GM10248 (cell line): Measurements from ENCODE around the gene TMEM30B.

Experiments used
- CTCF ChIA-PET: fragments of 300-600 bp; sonication (Branson Sonifier 250); formaldehyde crosslinking; extraction: SDS; loops from one replicate; lab custom pipeline; 2021; ENCODE audit warnings: antibody characterized with exemption; lab: Yijun Ruan, JAX
- POLR2A ChIA-PET: fragments of 350-650 bp; sonication (Branson Sonifier 250); formaldehyde crosslinking; extraction: SDS; loops from one replicate; lab custom pipeline; 2020; ENCODE audit warnings: antibody characterized with exemption; lab: Yijun Ruan, JAX
- DNase-seq: peaks from one replicate; pipeline ENCODE4 v3.0.0; 2012; ENCODE audit errors: extremely low spot score
- TF ChIP-seq, protein P1 (sequence below): IDR thresholded peaks from 2 replicates; pipeline ENCODE4 v1.5.1; 2012; ENCODE audit warnings: mild to moderate bottlenecking, low read depth; ENCODE audit errors: extremely low read depth, missing control alignments, control extremely low read depth

TMEM30B gene

GRCh38 chr14:61280526-61281185, 482 bp downstream of the TMEM30B start:
- CTCF ChIA-PET: interaction anchor here (0.9 to 4.4 kb wide), 6 partner anchors 8 to 556 kb away, joined by 3 to 11 read pairs (median 4); no protein-coding TSS in a partner anchor
- peak; percentile 46 for DNase-seq
- TF ChIP-seq, protein P1, sequence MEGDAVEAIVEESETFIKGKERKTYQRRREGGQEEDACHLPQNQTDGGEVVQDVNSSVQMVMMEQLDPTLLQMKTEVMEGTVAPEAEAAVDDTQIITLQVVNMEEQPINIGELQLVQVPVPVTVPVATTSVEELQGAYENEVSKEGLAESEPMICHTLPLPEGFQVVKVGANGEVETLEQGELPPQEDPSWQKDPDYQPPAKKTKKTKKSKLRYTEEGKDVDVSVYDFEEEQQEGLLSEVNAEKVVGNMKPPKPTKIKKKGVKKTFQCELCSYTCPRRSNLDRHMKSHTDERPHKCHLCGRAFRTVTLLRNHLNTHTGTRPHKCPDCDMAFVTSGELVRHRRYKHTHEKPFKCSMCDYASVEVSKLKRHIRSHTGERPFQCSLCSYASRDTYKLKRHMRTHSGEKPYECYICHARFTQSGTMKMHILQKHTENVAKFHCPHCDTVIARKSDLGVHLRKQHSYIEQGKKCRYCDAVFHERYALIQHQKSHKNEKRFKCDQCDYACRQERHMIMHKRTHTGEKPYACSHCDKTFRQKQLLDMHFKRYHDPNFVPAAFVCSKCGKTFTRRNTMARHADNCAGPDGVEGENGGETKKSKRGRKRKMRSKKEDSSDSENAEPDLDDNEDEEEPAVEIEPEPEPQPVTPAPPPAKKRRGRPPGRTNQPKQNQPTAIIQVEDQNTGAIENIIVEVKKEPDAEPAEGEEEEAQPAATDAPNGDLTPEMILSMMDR: peak; percentile 1
- POLR2A ChIA-PET: no interaction called here

DNA sequence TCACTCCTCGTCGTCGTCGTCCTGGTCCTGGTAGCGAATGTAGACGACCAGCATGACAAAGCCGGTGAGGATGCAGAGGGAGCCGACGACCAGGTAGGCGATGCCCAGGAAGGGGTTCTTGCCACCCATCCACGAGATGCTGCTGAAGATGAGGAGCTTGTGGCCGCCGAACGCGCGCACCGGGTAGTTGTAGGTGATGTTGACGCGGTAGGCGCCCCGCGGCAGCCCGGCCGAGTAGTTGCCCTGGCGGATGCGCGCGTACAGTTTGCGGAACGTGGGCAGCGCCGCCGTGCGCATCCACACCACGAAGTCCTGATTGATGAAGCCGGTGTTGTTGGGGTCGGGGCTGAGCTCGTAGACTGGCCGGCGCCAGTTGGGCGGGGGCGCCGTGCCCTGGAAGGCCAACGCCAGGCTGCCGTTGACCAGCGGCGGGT, 1.0 kb downstream of the TMEM30B start:
- ChIA-PET CTCF (interaction anchor here (0.9 to 4.4 kb wide), 6 partner anchors 9 to 557 kb away, joined by 3 to 11 read pairs (median 4); no protein-coding TSS in a partner anchor), POLR2A (no interaction called here)
- TF ChIP-seq, protein P1: no peak
- no peak for DNase-seq

- POLR2A ChIA-PET: no interaction called here
- DNase-seq: no peak
- CTCF ChIA-PET: interaction anchor here (1.4 kb wide), 1 partner anchor 10 kb away, joined by 5 read pairs; no protein-coding TSS in a partner anchor
- TF ChIP-seq, protein P1: no peak
These were observed 2.1 kb downstream of the TMEM30B start for GRCh38 chr14:61279082-61279481.

DNA sequence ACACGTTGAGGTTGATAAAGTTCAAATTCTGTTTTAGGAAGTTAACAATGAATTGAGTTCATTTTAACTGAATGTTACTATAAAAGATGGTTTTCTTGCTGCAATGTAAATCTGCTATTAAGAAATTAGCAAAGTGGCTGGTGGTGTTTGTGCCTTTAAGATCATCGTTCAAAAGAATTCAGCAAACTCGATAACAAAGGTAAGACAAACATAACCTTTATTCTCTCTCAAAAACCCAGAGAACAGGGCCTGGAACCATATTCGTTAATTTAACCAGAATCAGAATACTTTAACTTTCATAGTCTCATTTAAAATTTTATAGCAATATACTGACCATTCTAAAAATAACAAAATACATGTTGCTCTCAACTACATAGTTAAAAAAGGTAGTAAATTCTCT, 3.4 kb downstream of the TMEM30B start:
- TF ChIP-seq, protein P1: no peak
- no peak for DNase-seq
- ChIA-PET POLR2A (no interaction called here), CTCF (interaction anchor here (1.0 to 1.4 kb wide), 3 partner anchors 8 to 236 kb away, joined by 3 to 5 read pairs (median 4); no protein-coding TSS in a partner anchor)

DNA sequence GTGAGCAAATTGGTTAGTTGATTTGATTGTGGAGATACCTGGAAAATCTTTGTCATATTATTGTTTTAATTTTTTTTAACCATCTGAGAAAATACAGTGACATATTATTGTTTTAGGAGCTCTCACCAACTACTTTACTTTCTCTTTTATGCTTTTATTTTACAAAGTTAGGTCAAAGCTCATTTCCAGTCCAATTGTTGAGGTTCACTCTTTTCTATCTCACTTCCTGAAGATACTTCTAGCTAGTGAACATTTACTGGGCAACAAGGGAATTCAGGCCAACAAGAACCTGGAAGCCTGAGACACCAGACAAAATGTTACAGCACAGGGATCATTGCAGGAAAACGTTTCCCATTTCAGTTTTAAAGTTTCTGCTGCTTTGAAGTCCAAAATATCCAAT, 3.9 kb downstream of the TMEM30B start:
- no peak for DNase-seq
- POLR2A ChIA-PET: no interaction called here
- TF ChIP-seq, protein P1: no peak
- CTCF ChIA-PET: interaction anchor here (0.9 to 1.1 kb wide), 3 partner anchors 8 to 236 kb away, joined by 3 to 4 read pairs (median 3); no protein-coding TSS in a partner anchor

- TF ChIP-seq, protein P1: no peak
- DNase-seq: no peak
- ChIA-PET POLR2A (no interaction called here), CTCF (interaction anchor here (1.2 kb wide), 1 partner anchor 9 kb away, joined by 5 read pairs; no protein-coding TSS in a partner anchor)
These were observed 9.6 kb downstream of the TMEM30B start for GRCh38 chr14:61271552-61271951.
